ENCODE measurements around the gene PLPPR3.
"Not testable (repeated sequence)": the region's sequence is repeated elsewhere in the genome, so short reads cannot be mapped to it uniquely, and the experiment has no call there.

PLPPR3 gene

DNA sequence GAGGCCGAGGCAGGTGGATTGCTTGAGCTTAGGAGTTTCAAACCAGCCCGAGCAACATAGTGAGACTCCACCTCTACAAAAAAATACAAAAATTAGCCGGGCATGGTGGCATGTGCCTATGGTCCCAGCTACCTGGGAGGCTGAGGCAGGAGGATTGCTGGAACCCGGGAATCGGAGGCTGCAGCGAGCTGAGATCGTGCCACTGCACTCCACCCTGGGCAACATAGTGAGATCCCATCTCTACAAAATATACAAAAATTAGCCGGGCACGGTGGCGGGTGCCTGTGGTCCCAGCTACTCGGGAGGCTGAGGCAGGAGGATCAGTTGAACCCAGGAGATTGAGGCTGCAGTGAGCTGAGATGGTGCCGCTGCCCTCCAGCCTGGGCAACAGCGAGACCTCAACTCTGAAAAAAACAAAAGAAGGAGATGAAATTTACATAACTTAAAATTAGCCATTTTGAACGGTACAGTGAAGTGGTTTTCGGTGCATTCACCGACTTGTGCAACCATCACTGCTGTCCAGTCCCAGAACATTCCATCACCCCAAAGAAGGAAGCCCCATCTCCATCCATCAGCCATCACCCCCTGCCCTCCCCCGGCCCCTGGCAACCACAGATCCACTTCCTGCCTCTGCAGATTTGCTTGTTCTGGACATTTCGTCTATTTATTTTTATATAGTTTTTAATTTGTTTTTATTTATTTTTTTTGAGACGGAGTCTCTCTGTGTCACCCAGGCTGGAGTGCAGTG is 4.3 kb upstream of the PLPPR3 start:
- no peak for DNase-seq (ENCODE audit: extremely low spot score)
- ChIA-PET POLR2A (no interaction called here), CTCF (interaction anchor here (1.1 to 1.3 kb wide), 2 partner anchors 30 to 56 kb away, joined by 3 read pairs; no protein-coding TSS in a partner anchor)
- TF ChIP-seq, protein P1, sequence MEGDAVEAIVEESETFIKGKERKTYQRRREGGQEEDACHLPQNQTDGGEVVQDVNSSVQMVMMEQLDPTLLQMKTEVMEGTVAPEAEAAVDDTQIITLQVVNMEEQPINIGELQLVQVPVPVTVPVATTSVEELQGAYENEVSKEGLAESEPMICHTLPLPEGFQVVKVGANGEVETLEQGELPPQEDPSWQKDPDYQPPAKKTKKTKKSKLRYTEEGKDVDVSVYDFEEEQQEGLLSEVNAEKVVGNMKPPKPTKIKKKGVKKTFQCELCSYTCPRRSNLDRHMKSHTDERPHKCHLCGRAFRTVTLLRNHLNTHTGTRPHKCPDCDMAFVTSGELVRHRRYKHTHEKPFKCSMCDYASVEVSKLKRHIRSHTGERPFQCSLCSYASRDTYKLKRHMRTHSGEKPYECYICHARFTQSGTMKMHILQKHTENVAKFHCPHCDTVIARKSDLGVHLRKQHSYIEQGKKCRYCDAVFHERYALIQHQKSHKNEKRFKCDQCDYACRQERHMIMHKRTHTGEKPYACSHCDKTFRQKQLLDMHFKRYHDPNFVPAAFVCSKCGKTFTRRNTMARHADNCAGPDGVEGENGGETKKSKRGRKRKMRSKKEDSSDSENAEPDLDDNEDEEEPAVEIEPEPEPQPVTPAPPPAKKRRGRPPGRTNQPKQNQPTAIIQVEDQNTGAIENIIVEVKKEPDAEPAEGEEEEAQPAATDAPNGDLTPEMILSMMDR (IDR thresholded peaks at IDR 0.05; ENCODE audit: control extremely low read depth, extremely low read depth, low read depth, missing control alignments) = no peak

DNA sequence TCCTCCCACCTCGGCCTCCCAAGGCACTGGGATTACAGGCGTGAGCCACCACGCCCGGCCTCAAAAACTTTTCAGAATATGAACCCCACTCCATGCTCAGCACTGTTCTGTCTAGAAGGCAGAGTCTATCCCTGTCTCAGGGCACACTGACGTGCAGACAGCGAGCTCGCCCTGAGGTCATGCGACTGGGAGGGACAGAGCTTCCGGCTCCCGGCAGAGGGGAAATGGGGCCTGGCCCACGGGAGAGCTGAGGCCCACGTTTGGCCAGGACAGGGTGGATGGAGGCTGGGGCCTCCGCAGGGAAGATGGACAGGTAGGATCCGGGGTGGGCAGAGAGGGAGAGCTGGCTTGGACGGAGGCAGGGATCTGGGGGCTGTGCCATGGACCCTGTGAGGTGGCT is 3.1 kb upstream of the PLPPR3 start:
- ChIA-PET POLR2A (no interaction called here), CTCF (no interaction called here)
- TF ChIP-seq, protein P1 (IDR thresholded peaks at IDR 0.05; ENCODE audit: control extremely low read depth, extremely low read depth, low read depth, missing control alignments) = no peak
- no peak for DNase-seq (ENCODE audit: extremely low spot score)

DNA sequence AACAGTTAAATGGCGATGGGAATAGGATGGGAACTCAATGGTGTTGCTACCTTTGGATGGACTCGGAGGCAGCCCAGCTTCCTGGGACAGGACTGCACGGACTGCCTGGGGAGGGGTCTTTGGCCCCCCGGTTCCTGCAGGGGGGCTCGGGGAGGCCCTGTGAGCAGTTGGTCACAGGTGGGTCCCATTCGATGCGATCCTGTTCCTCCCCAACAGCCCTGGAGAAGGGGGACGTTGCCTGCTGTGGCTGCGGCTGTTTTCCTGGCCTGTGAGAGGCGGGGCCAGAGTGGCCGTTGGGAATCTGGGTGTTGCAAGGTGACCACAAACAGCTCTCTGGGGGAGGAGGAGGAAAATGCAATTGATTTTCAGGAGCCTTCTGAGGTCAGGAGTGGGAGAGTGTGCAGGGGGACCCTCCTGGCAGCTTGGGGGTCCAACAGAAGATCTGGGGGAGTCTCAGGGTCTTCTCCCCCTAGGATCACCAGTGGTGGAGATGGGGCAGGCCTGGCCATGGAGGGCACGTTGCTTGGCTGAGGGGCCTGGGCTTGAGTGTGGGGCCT is 1.9 kb upstream of the PLPPR3 start:
- ChIA-PET POLR2A (no interaction called here), CTCF (no interaction called here)
- DNase-seq (ENCODE audit: extremely low spot score) = no peak
- TF ChIP-seq, protein P1 (IDR thresholded peaks at IDR 0.05; ENCODE audit: control extremely low read depth, extremely low read depth, low read depth, missing control alignments) = no peak

DNA sequence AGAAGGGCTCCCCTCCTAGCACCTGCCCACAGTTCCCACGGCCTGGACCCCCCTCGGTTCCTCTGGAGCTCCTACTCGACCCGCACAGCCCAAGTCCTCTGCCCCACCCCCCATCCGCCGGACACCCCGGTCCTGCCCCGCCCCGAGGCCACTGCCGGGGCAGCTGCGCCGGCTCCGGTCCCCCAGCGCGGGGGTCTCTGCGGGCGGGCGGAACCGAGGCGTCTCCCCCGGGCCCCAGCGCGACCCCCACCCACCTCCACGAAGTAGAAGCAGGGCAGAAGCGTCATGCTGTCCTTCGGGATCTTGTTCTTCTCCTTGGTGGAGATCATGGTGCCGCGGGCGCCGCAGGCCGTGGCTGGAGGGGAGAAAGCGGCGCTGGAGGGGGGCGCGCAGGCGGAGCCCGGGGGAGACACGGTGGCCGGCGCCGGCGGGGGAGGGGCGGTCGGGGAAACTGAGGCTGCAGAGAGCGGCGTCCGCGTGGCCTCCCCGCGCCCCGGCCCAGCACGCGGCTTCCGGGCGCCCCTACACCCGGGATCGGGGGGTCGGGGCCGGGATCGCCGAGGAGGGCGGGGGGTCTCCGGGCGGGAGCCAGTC is 427 bp downstream of the PLPPR3 start:
- TF ChIP-seq, protein P1 (IDR thresholded peaks at IDR 0.05; ENCODE audit: control extremely low read depth, extremely low read depth, low read depth, missing control alignments) = no peak
- CTCF ChIA-PET = no interaction called here
- POLR2A ChIA-PET = interaction anchor here (0.6 kb wide), 1 partner anchor 121 kb away, joined by 3 read pairs; no protein-coding TSS in a partner anchor
- no peak for DNase-seq (ENCODE audit: extremely low spot score)

DNA sequence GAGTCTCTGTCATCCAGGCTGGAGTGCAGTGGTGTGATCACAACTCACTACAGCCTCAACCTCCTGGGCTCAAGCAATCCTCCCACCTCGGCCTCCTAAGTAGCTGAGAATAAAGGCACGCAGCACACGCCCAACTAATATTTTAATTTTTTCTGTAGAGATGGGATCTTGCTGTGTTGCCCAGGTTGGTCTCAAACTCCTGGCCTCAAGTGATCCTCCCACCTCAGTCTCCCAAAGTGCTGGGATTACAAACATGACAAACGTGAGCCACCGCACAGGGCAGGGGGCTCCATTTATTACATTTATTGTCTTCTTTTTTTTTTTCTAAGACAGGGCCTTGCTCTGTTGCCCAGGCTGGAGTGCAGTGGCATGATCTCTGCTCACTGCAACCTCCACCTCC is 1.5 kb downstream of the PLPPR3 start:
- CTCF ChIA-PET; DNase-seq (ENCODE audit: extremely low spot score): not testable (repeated sequence)
- POLR2A ChIA-PET = interaction anchor here (1.3 kb wide), 1 partner anchor 10 kb away, joined by 3 read pairs; no protein-coding TSS in a partner anchor

DNA sequence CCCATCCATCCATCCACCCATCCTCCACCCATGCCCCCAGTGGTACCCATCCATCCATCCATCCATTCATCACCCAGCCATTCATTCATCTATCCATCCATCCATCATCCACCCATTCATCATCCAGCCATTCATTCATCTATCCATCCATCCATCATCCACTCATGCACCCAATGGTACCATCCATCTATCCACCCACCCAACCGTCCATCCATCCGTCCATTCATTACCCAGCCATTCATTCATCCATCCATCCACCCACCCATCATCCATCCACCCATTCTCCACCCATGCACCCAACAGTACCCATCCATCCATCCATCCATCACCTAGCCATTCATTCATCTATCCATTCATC is 5.3 kb downstream of the PLPPR3 start:
- TF ChIP-seq, protein P1 (IDR thresholded peaks at IDR 0.05; ENCODE audit: control extremely low read depth, extremely low read depth, low read depth, missing control alignments) = no peak
- POLR2A ChIA-PET = no interaction called here
- no peak for DNase-seq (ENCODE audit: extremely low spot score)
- CTCF ChIA-PET = no interaction called here
